Measurements from ENCODE around the gene SEMA3B.
"Not testable (repeated sequence)": the region's sequence is repeated elsewhere in the genome, so short reads cannot be mapped to it uniquely, and the experiment has no call there.

The SEMA3B gene

DNA sequence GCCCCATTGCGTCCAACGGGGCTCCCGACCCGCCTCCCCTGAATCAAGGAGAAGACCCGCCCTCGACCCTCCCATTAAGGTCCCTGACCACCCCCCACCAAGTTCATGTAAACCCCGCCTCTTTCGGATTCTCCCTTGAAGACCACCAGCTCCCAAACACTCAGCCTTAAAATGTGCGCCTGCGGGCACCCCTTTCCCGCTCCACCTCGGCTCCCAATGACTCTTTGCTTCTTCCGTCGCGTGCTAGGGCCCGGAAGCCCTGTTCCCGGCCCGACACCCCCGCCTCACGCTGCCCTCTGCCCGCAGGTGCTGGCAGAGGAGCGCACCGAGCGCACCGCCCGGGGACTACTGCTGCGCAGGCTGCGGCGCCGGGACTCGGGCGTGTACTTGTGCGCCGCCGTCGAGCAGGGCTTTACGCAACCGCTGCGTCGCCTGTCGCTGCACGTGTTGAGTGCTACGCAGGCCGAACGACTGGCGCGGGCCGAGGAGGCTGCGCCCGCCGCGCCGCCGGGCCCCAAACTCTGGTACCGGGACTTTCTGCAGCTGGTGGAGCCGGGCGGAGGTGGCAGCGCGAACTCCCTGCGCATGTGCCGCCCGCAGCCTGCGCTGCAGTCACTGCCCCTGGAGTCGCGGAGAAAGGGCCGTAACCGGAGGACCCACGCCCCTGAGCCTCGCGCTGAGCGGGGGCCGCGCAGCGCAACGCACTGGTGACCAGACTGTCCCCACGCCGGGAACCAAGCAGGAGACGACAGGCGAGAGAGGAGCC, 7.2 kb downstream of the SEMA3B start:
- no peak for DNase-seq (ENCODE audit: low spot score)
- in situ Hi-C loops (cut with MboI; ENCODE audit: low sequenced_read_pairs, unreplicated experiment): no loop called here

DNA sequence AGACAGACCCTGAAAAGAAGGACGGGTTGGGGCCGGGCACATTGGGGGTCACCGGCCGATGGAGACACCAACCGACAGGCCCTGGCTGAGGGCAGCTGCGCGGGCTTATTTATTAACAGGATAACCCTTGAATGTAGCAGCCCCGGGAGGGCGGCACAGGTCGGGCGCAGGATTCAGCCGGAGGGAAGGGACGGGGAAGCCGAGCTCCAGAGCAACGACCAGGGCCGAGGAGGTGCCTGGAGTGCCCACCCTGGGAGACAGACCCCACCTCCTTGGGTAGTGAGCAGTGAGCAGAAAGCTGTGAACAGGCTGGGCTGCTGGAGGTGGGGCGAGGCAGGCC, 7.8 kb downstream of the SEMA3B start:
- no peak for DNase-seq (ENCODE audit: low spot score)
- in situ Hi-C loops (cut with MboI; ENCODE audit: low sequenced_read_pairs, unreplicated experiment): no loop called here
- TF ChIP-seq CTCF (IDR thresholded peaks at IDR 0.05; ENCODE audit: borderline replicate concordance, control extremely low read depth, extremely low read depth, insufficient read depth, missing control alignments): no peak

More for the DNA sequence above, 7.2 kb downstream of the SEMA3B start:
- TF ChIP-seq CTCF (IDR thresholded peaks at IDR 0.05; ENCODE audit: borderline replicate concordance, control extremely low read depth, extremely low read depth, insufficient read depth, missing control alignments): no peak

GRCh38 chr3:50278123-50278879, 9.4 kb downstream of the SEMA3B start:
- no peak for TF ChIP-seq CTCF (IDR thresholded peaks at IDR 0.05; ENCODE audit: borderline replicate concordance, control extremely low read depth, extremely low read depth, insufficient read depth, missing control alignments)
- in situ Hi-C loops (cut with MboI; ENCODE audit: low sequenced_read_pairs, unreplicated experiment): no loop called here
- DNase-seq (ENCODE audit: low spot score): no peak

DNA sequence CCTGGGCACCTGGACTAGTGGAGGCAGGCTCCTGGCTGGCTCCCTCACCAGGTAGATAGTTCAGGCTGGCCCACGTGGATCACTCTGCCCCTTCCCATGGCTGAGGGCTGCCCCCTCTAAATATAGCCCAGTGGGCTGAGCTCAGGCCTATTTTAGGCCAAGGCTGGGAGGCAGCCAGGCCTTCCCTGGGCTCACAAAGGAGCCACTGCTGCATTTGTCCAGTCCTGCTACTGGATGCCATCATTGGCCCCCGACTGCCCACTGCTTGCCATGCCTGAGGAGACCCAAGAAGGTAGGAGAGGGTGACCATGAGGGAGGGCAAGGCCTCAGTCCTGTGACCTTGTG, 9.9 kb downstream of the SEMA3B start, which contains the start of gene LSMEM2:
Gene LSMEM2 (plus strand): TSS at position 208 of the 345 bp plus-strand sequence. CDS start 27 bp downstream, at position 235.
- in situ Hi-C loops (cut with MboI; ENCODE audit: low sequenced_read_pairs, unreplicated experiment): no loop called here
- no peak for TF ChIP-seq CTCF (IDR thresholded peaks at IDR 0.05; ENCODE audit: borderline replicate concordance, control extremely low read depth, extremely low read depth, insufficient read depth, missing control alignments)
- DNase-seq (ENCODE audit: low spot score): no peak

- no peak for DNase-seq (ENCODE audit: low spot score)
- in situ Hi-C loops (cut with MboI; ENCODE audit: low sequenced_read_pairs, unreplicated experiment): no loop called here
- TF ChIP-seq CTCF (IDR thresholded peaks at IDR 0.05; ENCODE audit: borderline replicate concordance, control extremely low read depth, extremely low read depth, insufficient read depth, missing control alignments): no peak
Measured at GRCh38 chr3:50279255-50280016, 10.5 kb downstream of the SEMA3B start.

- in situ Hi-C loops (cut with MboI; ENCODE audit: low sequenced_read_pairs, unreplicated experiment); DNase-seq (ENCODE audit: low spot score): not testable (repeated sequence)
Measured at GRCh38 chr3:50284121-50284520, 15.2 kb downstream of the SEMA3B start.
